GM23338 (cell line): Measurements from ENCODE around the gene FXYD6. TPM values are rescaled to one million over a fixed set of nuclear protein-coding genes. Genes with fewer than 3 reads are reported as not detected.

ENCODE experiments used
- ATAC-seq: fragments of 200-7000 bp; cut with Tn5 transposase; 3 replicates; pipeline ENCODE4 v1.9.1; 2020
- DNase-seq: peaks from one replicate; pipeline ENCODE4 v3.0.0-alpha.2; 2015; ENCODE audit warnings: low spot score
- H2AFZ ChIP-seq: fragments of 200-600 bp; sonication (generic); 2 replicates; pipeline ENCODE4 v1.8.0; 2016; ENCODE audit warnings: antibody characterized with exemption, mild to moderate bottlenecking, moderate library complexity
- H3F3A ChIP-seq: fragments of 200-600 bp; sonication (generic); replicated peaks from 2 replicates; pipeline ENCODE4 v1.8.0; 2017; ENCODE audit warnings: antibody characterized with exemption, mixed run types, low read depth
- H3K27ac ChIP-seq: fragments of 200-600 bp; sonication (generic); 2 replicates; pipeline ENCODE4 v1.6.1; 2016; ENCODE audit warnings: low read depth
- H3K27me3 ChIP-seq: fragments of 200-600 bp; sonication (generic); 2 replicates; pipeline ENCODE4 v1.8.0; 2016; ENCODE audit warnings: mild to moderate bottlenecking, mixed run types, moderate library complexity; ENCODE audit not compliant: insufficient read depth
- H3K36me3 ChIP-seq: fragments of 200-600 bp; sonication (generic); 2 replicates; pipeline ENCODE4 v1.8.0; 2016; ENCODE audit warnings: mild to moderate bottlenecking; ENCODE audit not compliant: insufficient read depth
- H3K4me1 ChIP-seq: fragments of 200-600 bp; sonication (generic); 2 replicates; pipeline ENCODE4 v1.8.0; 2016; ENCODE audit warnings: mild to moderate bottlenecking, moderate library complexity; ENCODE audit not compliant: insufficient read depth
- H3K4me2 ChIP-seq: fragments of 200-600 bp; sonication (generic); 2 replicates; pipeline ENCODE4 v1.7.1; 2017; ENCODE audit warnings: mixed run types
- H3K4me3 ChIP-seq: fragments of 200-600 bp; sonication (generic); 2 replicates; pipeline ENCODE4 v1.6.1; 2016; ENCODE audit warnings: mixed run types
- H3K79me2 ChIP-seq: fragments of 200-600 bp; sonication (generic); replicated peaks from 2 replicates; pipeline ENCODE4 v1.8.0; 2017; ENCODE audit warnings: mild to moderate bottlenecking; ENCODE audit not compliant: insufficient read depth
- H3K9me2 ChIP-seq: fragments of 200-600 bp; sonication (generic); 2 replicates; pipeline ENCODE4 v1.8.0; 2017; ENCODE audit not compliant: insufficient read depth
- H4K20me1 ChIP-seq: fragments of 200-600 bp; sonication (generic); replicated peaks from 2 replicates; pipeline ENCODE4 v1.8.0; 2017; ENCODE audit warnings: mild to moderate bottlenecking; ENCODE audit not compliant: insufficient read depth
- H3K27ac Mint-ChIP-seq: 2 replicates; pipeline ENCODE4 v1.8.0; 2020; ENCODE audit warnings: inconsistent platforms, mild to moderate bottlenecking, moderate library complexity, mixed read lengths
- H3K27me3 Mint-ChIP-seq: 3 replicates; pipeline ENCODE4 v1.8.0; 2022; ENCODE audit warnings: low read depth, mild to moderate bottlenecking, moderate library complexity, mixed read lengths, inconsistent platforms; ENCODE audit not compliant: insufficient read depth, poor library complexity
- H3K36me3 Mint-ChIP-seq: 3 replicates; pipeline ENCODE4 v1.8.0; 2021; ENCODE audit warnings: low read depth, mild to moderate bottlenecking, inconsistent platforms, moderate library complexity, mixed read lengths
- H3K4me1 Mint-ChIP-seq: 3 replicates; pipeline ENCODE4 v1.8.0; 2020; ENCODE audit warnings: mild to moderate bottlenecking, inconsistent platforms, mixed read lengths
- H3K4me3 Mint-ChIP-seq: 3 replicates; pipeline ENCODE4 v1.8.0; 2021; ENCODE audit warnings: moderate library complexity, mild to moderate bottlenecking, inconsistent platforms, mixed read lengths
- H3K9me3 Mint-ChIP-seq: 3 replicates; pipeline ENCODE4 v1.8.0; 2020; ENCODE audit warnings: moderate library complexity, mild to moderate bottlenecking, inconsistent platforms, mixed read lengths
- EZH2 ChIP-seq: fragments of 200-600 bp; sonication (generic); IDR thresholded peaks from one replicate; pipeline ENCODE4 v1.8.0; 2017; ENCODE audit warnings: antibody characterized with exemption, mild to moderate bottlenecking, low read depth; ENCODE audit not compliant: unreplicated experiment
- EZH2phosphoT487 ChIP-seq: fragments of 200-600 bp; sonication (generic); IDR thresholded peaks from one replicate; pipeline ENCODE4 v1.8.1; 2018; ENCODE audit warnings: antibody characterized with exemption; ENCODE audit not compliant: unreplicated experiment
- POLR2AphosphoS5 ChIP-seq: IDR thresholded peaks from 2 replicates; pipeline ENCODE4 v1.6.1; 2016; ENCODE audit warnings: antibody characterized with exemption, low read depth
- polyA plus RNA-seq: library from polyadenylated mRNA; unstranded; fragments of >200 nt; fragmentation: Nextera tagmentation; extraction: Ambion mirVana; gene quantifications from 2 replicates; pipeline ENCODE4 v1.2.1, GENCODE V29; 2016
- total RNA-seq: library from RNA; depleted of rRNA; stranded (reverse); fragments of >200 nt; shearing (Covaris generic); gene quantifications from 2 replicates; pipeline ENCODE4 v1.2.3, GENCODE V29; 2014
- TF ChIP-seq, protein P1 (sequence below): fragments of 250-450 bp; sonication (Bioruptor Pico); IDR thresholded peaks from 2 replicates; pipeline ENCODE4 v1.5.0; 2020; ENCODE audit warnings: mild to moderate bottlenecking, moderate library complexity
- TF ChIP-seq, protein P2 (sequence below): IDR thresholded peaks from one replicate; pipeline ENCODE4 v1.6.1; 2018; ENCODE audit warnings: antibody characterized with exemption; ENCODE audit not compliant: unreplicated experiment

The FXYD6 gene
- total and polyA plus RNA-seq, 2 experiments from 2014 or later, result 26.2 to 30.7 TPM

GRCh38 chr11:117831661-117832415, 44.6 kb downstream of the FXYD6 start (continued):
- TF ChIP-seq, protein P1, sequence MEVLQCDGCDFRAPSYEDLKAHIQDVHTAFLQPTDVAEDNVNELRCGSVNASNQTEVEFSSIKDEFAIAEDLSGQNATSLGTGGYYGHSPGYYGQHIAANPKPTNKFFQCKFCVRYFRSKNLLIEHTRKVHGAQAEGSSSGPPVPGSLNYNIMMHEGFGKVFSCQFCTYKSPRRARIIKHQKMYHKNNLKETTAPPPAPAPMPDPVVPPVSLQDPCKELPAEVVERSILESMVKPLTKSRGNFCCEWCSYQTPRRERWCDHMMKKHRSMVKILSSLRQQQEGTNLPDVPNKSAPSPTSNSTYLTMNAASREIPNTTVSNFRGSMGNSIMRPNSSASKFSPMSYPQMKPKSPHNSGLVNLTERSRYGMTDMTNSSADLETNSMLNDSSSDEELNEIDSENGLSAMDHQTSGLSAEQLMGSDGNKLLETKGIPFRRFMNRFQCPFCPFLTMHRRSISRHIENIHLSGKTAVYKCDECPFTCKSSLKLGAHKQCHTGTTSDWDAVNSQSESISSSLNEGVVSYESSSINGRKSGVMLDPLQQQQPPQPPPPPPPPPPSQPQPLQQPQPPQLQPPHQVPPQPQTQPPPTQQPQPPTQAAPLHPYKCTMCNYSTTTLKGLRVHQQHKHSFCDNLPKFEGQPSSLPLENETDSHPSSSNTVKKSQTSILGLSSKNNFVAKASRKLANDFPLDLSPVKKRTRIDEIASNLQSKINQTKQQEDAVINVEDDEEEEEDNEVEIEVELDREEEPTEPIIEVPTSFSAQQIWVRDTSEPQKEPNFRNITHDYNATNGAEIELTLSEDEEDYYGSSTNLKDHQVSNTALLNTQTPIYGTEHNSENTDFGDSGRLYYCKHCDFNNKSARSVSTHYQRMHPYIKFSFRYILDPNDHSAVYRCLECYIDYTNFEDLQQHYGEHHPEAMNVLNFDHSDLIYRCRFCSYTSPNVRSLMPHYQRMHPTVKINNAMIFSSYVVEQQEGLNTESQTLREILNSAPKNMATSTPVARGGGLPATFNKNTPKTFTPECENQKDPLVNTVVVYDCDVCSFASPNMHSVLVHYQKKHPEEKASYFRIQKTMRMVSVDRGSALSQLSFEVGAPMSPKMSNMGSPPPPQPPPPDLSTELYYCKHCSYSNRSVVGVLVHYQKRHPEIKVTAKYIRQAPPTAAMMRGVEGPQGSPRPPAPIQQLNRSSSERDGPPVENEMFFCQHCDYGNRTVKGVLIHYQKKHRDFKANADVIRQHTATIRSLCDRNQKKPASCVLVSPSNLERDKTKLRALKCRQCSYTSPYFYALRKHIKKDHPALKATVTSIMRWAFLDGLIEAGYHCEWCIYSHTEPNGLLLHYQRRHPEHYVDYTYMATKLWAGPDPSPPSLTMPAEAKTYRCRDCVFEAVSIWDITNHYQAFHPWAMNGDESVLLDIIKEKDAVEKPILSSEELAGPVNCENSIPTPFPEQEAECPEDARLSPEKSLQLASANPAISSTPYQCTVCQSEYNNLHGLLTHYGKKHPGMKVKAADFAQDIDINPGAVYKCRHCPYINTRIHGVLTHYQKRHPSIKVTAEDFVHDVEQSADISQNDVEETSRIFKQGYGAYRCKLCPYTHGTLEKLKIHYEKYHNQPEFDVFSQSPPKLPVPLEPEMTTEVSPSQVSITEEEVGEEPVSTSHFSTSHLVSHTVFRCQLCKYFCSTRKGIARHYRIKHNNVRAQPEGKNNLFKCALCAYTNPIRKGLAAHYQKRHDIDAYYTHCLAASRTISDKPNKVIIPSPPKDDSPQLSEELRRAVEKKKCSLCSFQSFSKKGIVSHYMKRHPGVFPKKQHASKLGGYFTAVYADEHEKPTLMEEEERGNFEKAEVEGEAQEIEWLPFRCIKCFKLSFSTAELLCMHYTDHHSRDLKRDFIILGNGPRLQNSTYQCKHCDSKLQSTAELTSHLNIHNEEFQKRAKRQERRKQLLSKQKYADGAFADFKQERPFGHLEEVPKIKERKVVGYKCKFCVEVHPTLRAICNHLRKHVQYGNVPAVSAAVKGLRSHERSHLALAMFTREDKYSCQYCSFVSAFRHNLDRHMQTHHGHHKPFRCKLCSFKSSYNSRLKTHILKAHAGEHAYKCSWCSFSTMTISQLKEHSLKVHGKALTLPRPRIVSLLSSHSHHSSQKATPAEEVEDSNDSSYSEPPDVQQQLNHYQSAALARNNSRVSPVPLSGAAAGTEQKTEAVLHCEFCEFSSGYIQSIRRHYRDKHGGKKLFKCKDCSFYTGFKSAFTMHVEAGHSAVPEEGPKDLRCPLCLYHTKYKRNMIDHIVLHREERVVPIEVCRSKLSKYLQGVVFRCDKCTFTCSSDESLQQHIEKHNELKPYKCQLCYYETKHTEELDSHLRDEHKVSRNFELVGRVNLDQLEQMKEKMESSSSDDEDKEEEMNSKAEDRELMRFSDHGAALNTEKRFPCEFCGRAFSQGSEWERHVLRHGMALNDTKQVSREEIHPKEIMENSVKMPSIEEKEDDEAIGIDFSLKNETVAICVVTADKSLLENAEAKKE (CRISPR knock-in tag), result no peak
- TF ChIP-seq EZH2 (no peak), POLR2AphosphoS5 (no peak), EZH2phosphoT487 (no peak)

GRCh38 chr11:117830674-117831351, 45.6 kb downstream of the FXYD6 start:
- H3F3A ChIP-seq, result no peaks in the 10 kb centered on the region
- peaks cover 16% of the 10 kb centered on the region for H3K4me1 Mint-ChIP-seq
- no peaks in the 10 kb centered on the region for H3K36me3 ChIP-seq
- no peaks in the 10 kb centered on the region for H3K9me2 ChIP-seq
- H3K27me3 ChIP-seq, result no peaks in the 10 kb centered on the region
- H3K27me3 Mint-ChIP-seq, result peaks cover 20% of the 10 kb centered on the region
- no peaks in the 10 kb centered on the region for H4K20me1 ChIP-seq
- H3K9me3 Mint-ChIP-seq, result no peaks in the 10 kb centered on the region
- no peaks in the 10 kb centered on the region for H3K4me1 ChIP-seq
- H3K27ac Mint-ChIP-seq, result no peak overlapping the region
- H3K4me3 ChIP-seq, result no peak overlapping the region
- no peak overlapping the region for H3K4me2 ChIP-seq
- DNase-seq (no peak), ATAC-seq (peak; percentile 35)
- H3K36me3 Mint-ChIP-seq, result no peaks in the 10 kb centered on the region
- TF ChIP-seq, protein P2, sequence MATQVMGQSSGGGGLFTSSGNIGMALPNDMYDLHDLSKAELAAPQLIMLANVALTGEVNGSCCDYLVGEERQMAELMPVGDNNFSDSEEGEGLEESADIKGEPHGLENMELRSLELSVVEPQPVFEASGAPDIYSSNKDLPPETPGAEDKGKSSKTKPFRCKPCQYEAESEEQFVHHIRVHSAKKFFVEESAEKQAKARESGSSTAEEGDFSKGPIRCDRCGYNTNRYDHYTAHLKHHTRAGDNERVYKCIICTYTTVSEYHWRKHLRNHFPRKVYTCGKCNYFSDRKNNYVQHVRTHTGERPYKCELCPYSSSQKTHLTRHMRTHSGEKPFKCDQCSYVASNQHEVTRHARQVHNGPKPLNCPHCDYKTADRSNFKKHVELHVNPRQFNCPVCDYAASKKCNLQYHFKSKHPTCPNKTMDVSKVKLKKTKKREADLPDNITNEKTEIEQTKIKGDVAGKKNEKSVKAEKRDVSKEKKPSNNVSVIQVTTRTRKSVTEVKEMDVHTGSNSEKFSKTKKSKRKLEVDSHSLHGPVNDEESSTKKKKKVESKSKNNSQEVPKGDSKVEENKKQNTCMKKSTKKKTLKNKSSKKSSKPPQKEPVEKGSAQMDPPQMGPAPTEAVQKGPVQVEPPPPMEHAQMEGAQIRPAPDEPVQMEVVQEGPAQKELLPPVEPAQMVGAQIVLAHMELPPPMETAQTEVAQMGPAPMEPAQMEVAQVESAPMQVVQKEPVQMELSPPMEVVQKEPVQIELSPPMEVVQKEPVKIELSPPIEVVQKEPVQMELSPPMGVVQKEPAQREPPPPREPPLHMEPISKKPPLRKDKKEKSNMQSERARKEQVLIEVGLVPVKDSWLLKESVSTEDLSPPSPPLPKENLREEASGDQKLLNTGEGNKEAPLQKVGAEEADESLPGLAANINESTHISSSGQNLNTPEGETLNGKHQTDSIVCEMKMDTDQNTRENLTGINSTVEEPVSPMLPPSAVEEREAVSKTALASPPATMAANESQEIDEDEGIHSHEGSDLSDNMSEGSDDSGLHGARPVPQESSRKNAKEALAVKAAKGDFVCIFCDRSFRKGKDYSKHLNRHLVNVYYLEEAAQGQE, result no peak
- H3K4me3 Mint-ChIP-seq, result no peak overlapping the region
- H3K27ac ChIP-seq, result no peak overlapping the region
- H2AFZ ChIP-seq, result no peak overlapping the region
- H3K79me2 ChIP-seq, result no peaks in the 10 kb centered on the region
